DOHH2 (cell line): ENCODE data around the gene DSCAML1.

ENCODE experiments used
- EZH2phosphoT487 ChIP-seq: fragments of 200-600 bp; sonication (generic); IDR thresholded peaks from 2 replicates; pipeline ENCODE4 v1.6.1; 2017; ENCODE audit warnings: borderline replicate concordance, mild to moderate bottlenecking, antibody characterized with exemption, low read length, moderate library complexity, mixed read lengths
- TF ChIP-seq, protein P1 (sequence below): fragments of 200-600 bp; sonication (generic); IDR thresholded peaks from one replicate; pipeline ENCODE4 v1.5.1; 2014; ENCODE audit warnings: antibody characterized with exemption, mild to moderate bottlenecking, low read depth, low read length; ENCODE audit not compliant: poor library complexity, severe bottlenecking

DNA sequence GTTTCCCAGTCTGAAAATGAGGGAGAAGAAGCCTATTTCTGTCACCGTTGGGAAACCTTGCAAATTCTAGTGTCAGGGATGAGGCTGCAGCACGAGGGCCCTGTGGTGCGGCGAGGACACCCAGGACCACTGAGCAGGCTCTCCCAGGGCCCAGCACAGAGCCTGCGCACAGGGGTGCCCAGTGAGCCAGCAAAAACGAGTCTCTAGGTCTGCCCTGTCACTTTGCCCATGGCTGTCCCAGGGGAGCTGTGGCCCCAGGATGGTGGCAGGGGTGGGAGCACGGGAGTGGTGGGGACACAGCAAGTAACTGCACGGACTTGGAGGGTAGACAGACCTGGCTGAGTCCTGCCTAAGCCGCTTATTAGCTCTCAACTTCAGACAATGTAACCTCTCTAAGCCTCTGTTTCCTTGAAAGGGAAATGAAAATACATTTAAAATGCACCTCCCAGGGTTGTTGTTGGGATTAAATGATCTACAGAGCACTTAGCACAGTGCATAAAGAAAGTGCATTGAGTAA, 44.2 kb downstream of the DSCAML1 start:
- TF ChIP-seq, protein P1, sequence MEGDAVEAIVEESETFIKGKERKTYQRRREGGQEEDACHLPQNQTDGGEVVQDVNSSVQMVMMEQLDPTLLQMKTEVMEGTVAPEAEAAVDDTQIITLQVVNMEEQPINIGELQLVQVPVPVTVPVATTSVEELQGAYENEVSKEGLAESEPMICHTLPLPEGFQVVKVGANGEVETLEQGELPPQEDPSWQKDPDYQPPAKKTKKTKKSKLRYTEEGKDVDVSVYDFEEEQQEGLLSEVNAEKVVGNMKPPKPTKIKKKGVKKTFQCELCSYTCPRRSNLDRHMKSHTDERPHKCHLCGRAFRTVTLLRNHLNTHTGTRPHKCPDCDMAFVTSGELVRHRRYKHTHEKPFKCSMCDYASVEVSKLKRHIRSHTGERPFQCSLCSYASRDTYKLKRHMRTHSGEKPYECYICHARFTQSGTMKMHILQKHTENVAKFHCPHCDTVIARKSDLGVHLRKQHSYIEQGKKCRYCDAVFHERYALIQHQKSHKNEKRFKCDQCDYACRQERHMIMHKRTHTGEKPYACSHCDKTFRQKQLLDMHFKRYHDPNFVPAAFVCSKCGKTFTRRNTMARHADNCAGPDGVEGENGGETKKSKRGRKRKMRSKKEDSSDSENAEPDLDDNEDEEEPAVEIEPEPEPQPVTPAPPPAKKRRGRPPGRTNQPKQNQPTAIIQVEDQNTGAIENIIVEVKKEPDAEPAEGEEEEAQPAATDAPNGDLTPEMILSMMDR, result no peak
- no peak for TF ChIP-seq EZH2phosphoT487
